Mammary epithelial cell (primary cell): ENCODE measurements around the gene PHOX2A.

Experiments
- EZH2 ChIP-seq: IDR thresholded peaks from 2 replicates; pipeline ENCODE4 v1.6.1; 2012; ENCODE audit warnings: low read length, inconsistent platforms, borderline replicate concordance
- TF ChIP-seq, protein P1 (sequence below), 2 donors: IDR thresholded peaks in 1 of 2; conservative IDR thresholded peaks in 1 of 2; 2 replicates each; pipeline ENCODE4 v1.5.1; 2011 to 2012; ENCODE audit warnings: inconsistent platforms in 2 of 2, low read length in 2 of 2, mild to moderate bottlenecking in 2 of 2, control low read depth in 1 of 2, low read depth in 1 of 2; ENCODE audit not compliant: insufficient read depth in 1 of 2; ENCODE audit errors: extremely low read depth in 1 of 2

DNA sequence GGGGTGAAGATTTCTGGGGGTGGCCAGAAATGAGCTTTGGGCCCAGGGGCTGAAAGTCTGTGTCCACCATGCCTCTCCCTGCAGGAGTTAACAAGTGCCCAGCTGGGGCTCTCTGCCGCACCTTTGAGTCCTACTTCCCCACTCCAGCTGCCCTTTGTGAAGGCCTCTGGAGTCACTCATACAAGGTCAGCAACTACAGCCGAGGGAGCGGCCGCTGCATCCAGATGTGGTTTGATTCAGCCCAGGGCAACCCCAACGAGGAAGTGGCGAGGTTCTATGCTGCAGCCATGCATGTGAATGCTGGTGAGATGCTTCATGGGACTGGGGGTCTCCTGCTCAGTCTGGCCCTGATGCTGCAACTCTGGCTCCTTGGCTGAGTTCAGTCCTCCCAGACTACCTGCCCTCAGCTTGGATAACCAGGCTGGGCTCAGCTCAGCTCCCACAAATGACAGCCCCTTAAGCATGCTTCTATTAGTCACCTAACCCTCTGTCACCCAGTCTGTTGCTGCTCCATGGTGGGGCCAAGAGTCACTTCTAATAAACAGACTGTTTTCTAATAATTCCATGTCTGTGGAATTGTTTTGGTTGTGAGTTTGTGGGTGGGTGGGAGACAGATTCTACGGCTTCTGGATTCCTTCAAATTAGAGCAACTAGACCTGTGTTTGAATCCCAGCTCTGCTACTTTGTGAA lies 22.4 kb downstream of the PHOX2A start:
- TF ChIP-seq, protein P1, sequence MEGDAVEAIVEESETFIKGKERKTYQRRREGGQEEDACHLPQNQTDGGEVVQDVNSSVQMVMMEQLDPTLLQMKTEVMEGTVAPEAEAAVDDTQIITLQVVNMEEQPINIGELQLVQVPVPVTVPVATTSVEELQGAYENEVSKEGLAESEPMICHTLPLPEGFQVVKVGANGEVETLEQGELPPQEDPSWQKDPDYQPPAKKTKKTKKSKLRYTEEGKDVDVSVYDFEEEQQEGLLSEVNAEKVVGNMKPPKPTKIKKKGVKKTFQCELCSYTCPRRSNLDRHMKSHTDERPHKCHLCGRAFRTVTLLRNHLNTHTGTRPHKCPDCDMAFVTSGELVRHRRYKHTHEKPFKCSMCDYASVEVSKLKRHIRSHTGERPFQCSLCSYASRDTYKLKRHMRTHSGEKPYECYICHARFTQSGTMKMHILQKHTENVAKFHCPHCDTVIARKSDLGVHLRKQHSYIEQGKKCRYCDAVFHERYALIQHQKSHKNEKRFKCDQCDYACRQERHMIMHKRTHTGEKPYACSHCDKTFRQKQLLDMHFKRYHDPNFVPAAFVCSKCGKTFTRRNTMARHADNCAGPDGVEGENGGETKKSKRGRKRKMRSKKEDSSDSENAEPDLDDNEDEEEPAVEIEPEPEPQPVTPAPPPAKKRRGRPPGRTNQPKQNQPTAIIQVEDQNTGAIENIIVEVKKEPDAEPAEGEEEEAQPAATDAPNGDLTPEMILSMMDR (conservative IDR thresholded peaks at IDR 0.05 in 1 of 2, IDR thresholded peaks at IDR 0.05 in 1 of 2; ENCODE audit: extremely low read depth in 1 of 2, insufficient read depth in 1 of 2, low read depth in 1 of 2, low read length in 2 of 2): no peak
- no peak for TF ChIP-seq EZH2
